Measurements from ENCODE around the gene DTX4. TPM values are rescaled to one million over a fixed set of nuclear protein-coding genes. Genes with fewer than 3 reads are reported as not detected.

DTX4 gene
- 0.02 and 0.05 TPM in 2 replicates for polyA plus RNA-seq (2012; rRNA removed)
- polyA plus RNA-seq (2012; cell fraction: cytosol; rRNA removed) = 0.04 and 0.08 TPM in 2 replicates
- polyA plus RNA-seq (2012; cell fraction: nucleus; rRNA removed) = 0.11 and 0.27 TPM in 2 replicates

DNA sequence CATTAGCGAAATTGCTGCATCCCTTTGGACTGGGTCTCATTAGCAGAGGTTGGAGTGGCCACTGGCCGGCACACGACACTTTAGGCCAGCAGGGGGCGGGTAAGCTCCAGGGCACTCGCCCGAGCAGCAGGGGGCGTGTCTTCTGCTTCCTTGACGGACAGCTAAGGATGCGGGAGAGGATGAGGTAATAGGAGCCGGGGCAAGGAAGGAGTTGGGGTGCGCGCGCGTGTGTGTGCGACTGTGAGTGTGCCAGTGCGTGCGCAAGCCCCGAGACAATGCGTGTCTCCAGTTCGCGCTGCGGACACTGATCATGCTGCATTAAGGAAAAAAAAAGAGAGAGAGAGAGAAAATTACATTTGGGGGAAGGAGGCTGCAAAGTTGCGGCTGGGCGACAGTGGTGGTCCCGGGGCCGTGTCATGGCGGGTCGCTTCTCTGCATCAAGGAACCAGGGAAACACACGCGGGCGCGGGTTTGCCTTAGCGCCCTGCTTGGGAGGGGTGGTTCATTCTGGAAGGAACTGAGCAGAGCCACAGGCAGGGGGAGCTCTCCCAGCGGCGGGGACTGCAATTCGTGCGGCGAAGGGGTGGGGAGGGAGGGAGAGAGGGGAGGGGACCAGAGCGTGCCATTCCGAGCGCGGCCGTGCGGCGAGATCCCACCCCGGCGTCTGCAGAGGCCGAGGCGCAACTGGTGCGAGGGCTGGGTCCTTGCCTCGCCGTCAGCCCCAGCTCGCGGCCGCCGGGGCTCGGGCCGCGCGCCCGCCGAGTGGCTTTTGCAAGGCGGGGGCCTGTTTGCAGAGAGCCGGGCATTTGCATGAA lies at the start of gene DTX4:
Gene DTX4 (plus strand): TSS at position 625 of the 815 bp plus-strand sequence. CDS start 464 bp downstream, outside the sequence.
- TF ChIP-seq, protein P1, sequence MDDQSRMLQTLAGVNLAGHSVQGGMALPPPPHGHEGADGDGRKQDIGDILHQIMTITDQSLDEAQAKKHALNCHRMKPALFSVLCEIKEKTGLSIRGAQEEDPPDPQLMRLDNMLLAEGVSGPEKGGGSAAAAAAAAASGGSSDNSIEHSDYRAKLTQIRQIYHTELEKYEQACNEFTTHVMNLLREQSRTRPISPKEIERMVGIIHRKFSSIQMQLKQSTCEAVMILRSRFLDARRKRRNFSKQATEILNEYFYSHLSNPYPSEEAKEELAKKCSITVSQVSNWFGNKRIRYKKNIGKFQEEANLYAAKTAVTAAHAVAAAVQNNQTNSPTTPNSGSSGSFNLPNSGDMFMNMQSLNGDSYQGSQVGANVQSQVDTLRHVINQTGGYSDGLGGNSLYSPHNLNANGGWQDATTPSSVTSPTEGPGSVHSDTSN (IDR thresholded peaks at IDR 0.05) = peak; percentile 96
- peak; percentile 91 for TF ChIP-seq SMC3 (IDR thresholded peaks at IDR 0.05; ENCODE audit: low read depth, low read length)
- no peak for TF ChIP-seq MXI1 (IDR thresholded peaks at IDR 0.05; ENCODE audit: low read depth, low read length)
- TF ChIP-seq RAD21 (IDR thresholded peaks at IDR 0.05; ENCODE audit: low read length) = peak; percentile 86
- TF ChIP-seq NFIC (IDR thresholded peaks at IDR 0.05; ENCODE audit: borderline replicate concordance) = no peak
- TF ChIP-seq EZH2phosphoT487 (IDR thresholded peaks at IDR 0.05; ENCODE audit: borderline replicate concordance, low read depth) = no peak
- no peak for TF ChIP-seq RXRA (IDR thresholded peaks at IDR 0.05; ENCODE audit: borderline replicate concordance, low read depth)
- TF ChIP-seq, protein P2, sequence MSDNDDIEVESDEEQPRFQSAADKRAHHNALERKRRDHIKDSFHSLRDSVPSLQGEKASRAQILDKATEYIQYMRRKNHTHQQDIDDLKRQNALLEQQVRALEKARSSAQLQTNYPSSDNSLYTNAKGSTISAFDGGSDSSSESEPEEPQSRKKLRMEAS (IDR thresholded peaks at IDR 0.05; ENCODE audit: low read depth) = peak; percentile 42; the same call in 1 of the 2 replicates
- TF ChIP-seq, protein P3, sequence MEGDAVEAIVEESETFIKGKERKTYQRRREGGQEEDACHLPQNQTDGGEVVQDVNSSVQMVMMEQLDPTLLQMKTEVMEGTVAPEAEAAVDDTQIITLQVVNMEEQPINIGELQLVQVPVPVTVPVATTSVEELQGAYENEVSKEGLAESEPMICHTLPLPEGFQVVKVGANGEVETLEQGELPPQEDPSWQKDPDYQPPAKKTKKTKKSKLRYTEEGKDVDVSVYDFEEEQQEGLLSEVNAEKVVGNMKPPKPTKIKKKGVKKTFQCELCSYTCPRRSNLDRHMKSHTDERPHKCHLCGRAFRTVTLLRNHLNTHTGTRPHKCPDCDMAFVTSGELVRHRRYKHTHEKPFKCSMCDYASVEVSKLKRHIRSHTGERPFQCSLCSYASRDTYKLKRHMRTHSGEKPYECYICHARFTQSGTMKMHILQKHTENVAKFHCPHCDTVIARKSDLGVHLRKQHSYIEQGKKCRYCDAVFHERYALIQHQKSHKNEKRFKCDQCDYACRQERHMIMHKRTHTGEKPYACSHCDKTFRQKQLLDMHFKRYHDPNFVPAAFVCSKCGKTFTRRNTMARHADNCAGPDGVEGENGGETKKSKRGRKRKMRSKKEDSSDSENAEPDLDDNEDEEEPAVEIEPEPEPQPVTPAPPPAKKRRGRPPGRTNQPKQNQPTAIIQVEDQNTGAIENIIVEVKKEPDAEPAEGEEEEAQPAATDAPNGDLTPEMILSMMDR (IDR thresholded peaks at IDR 0.05) = peak; percentile 89
- Histone ChIP-seq H3K4me1 (ENCODE audit: control insufficient read depth in 1 of 2, insufficient read depth in 2 of 2, low read depth in 1 of 2, low read length in 1 of 2) (peaks cover 0 to 12% of the 10 kb centered on the region in 2 experiments; a peak in 1 of 4 replicates), H3K9ac (peak within 1 kb of the TSS; percentile 34; the same call in 1 of the 2 replicates), H3K4me3 (ENCODE audit: low read depth in 2 of 2, low read length in 1 of 2) (peak within 1 kb of the TSS; percentile 48 to 96), H3K9me2 (no peaks in the 10 kb centered on the region), H3K9me3 (no peaks in the 10 kb centered on the region), H3K4me2 (peak within 1 kb of the TSS; percentile 100), H4K20me1 (ENCODE audit: insufficient read depth) (no peaks in the 10 kb centered on the region), H3K27me3 (ENCODE audit: insufficient read depth) (peaks cover 48% of the 10 kb centered on the region), H3F3A (replicated peaks; ENCODE audit: insufficient read depth) (no peaks in the 10 kb centered on the region), H3K27ac (ENCODE audit: low read depth in 2 of 2, low read length in 1 of 2) (no peak within 1 kb of the TSS), H2AFZ (ENCODE audit: low read depth) (peak within 1 kb of the TSS; percentile 98), H3K36me3 (replicated peaks in 1 of 2; ENCODE audit: control insufficient read depth in 1 of 2, insufficient read depth in 2 of 2, low read length in 1 of 2) (no peaks in the 10 kb centered on the region), H3K79me2 (ENCODE audit: insufficient read depth) (no peaks in the 10 kb centered on the region)
- POLR2A ChIA-PET = no interaction called here
- DNase-seq = peak; percentile 92
- WGBS (ENCODE audit: low lambda C conversion rate) = under 1% methylated on average over 38 of the region's 64 CpGs
- CTCF ChIA-PET = interaction anchor here (0.6 to 6.5 kb wide), 46 partner anchors 9 to 1289 kb away, joined by 3 to 58 read pairs (median 4); partner anchors contain the start of gene FAM111A
